Spleen (tissue), 7 donors: ENCODE results near the gene RETSAT.

Experiments
- POLR2A ChIP-seq, 3 donors: fragments of 450-650 bp; IDR thresholded peaks; one replicate each; pipeline ENCODE4 v1.5.1; 2017; ENCODE audit warnings: antibody characterized with exemption in 3 of 3, mild to moderate bottlenecking in 1 of 3
- TF ChIP-seq, protein P1 (sequence below), 11 experiments: fragments of 200-600 bp in 7 of 11; fragments of 450-650 bp in 4 of 11; sonication (generic) in 4 of 11; IDR thresholded peaks in 8 of 11; conservative IDR thresholded peaks in 3 of 11; 1 replicate in 7 of 11; 2 replicates in 4 of 11; pipeline versions ENCODE4 v1.4.0 to v1.8.0; 2016 to 2021; ENCODE audit warnings: antibody characterized with exemption in 11 of 11, inconsistent platforms in 4 of 11, mild to moderate bottlenecking in 1 of 11
- donor health status: DM: no; HTN: no; CAD: no; lungs with moderate emphysema.
- donor health status: DM: no; HTN: no; CAD: no.
- donor health status: DM: no; HTN: no; CAD: no.

- TF ChIP-seq POLR2A (IDR thresholded peaks at IDR 0.05): no peak
- TF ChIP-seq, protein P1, sequence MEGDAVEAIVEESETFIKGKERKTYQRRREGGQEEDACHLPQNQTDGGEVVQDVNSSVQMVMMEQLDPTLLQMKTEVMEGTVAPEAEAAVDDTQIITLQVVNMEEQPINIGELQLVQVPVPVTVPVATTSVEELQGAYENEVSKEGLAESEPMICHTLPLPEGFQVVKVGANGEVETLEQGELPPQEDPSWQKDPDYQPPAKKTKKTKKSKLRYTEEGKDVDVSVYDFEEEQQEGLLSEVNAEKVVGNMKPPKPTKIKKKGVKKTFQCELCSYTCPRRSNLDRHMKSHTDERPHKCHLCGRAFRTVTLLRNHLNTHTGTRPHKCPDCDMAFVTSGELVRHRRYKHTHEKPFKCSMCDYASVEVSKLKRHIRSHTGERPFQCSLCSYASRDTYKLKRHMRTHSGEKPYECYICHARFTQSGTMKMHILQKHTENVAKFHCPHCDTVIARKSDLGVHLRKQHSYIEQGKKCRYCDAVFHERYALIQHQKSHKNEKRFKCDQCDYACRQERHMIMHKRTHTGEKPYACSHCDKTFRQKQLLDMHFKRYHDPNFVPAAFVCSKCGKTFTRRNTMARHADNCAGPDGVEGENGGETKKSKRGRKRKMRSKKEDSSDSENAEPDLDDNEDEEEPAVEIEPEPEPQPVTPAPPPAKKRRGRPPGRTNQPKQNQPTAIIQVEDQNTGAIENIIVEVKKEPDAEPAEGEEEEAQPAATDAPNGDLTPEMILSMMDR (IDR thresholded peaks at IDR 0.05 in 8 of 11, conservative IDR thresholded peaks at IDR 0.05 in 3 of 11): no peak
These were observed 50.4 kb downstream of the RETSAT start for GRCh38 chr2:85303780-85304531.
